K562 treated with DMSO at 1 percent for 12 hours (cell line): Measurements from ENCODE around the gene SIRPA. TPM values are rescaled to one million over a fixed set of nuclear protein-coding genes. Genes with fewer than 3 reads are reported as not detected.

Experiments
- total RNA-seq: library from RNA; unstranded; fragments of 300-600 nt; gene quantifications from 2 replicates; pipeline ENCODE4 v1.2.3, GENCODE V29; 2022; ENCODE audit not compliant: insufficient read depth

The SIRPA gene
- total RNA-seq: 0.40 and 0.44 TPM in 2 replicates

GRCh38 chr20:1894951-1895673, at the start of gene SIRPA:
TSS of gene SIRPA (plus strand) at chr20:1895407. CDS start at chr20:1895448, 41 bp downstream.

Other genes with a start within 250 kb of the SIRPA start
- gene SIRPG, start 237.6 kb upstream of the SIRPA start, total RNA-seq: not detected in 2 replicates
- gene PDYN, start 98.7 kb downstream of the SIRPA start, total RNA-seq: not detected in 2 replicates
- gene STK35, start 206.4 kb downstream of the SIRPA start, total RNA-seq: 4.5 and 10.3 TPM in 2 replicates